ENCODE results near the gene STEAP3.

The STEAP3 gene

DNA sequence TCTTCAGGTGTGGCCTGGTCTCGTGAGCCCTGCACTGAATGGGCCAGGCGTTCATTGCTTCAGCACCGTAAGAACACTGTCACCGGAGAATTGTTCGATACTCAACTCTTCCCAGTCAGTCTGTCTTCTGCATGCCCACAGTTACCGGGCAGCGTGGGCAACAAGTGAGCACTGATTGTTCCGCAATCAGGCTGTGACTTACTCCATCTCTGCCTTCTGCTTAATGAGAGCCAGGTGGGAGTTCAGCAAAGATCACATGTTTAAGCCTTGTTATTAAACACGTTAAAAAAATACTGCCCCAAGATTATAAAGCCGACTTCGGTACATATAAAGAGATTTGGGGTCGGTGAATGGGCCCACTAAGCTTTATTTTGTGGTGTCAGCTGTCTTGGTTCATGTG, 3.7 kb downstream of the STEAP3 start:
- no peak overlapping the region for H3K27ac ChIP-seq (ENCODE audit: low read length)
- peaks cover 6 to 14% of the 10 kb centered on the region in 2 donors for H3K27me3 ChIP-seq (ENCODE audit: control insufficient read depth in 1 of 2, insufficient read depth in 2 of 2, low read length in 2 of 2)
- H3K36me3 ChIP-seq (ENCODE audit: control insufficient read depth in 2 of 2, insufficient read depth in 2 of 2, low read length in 2 of 2): no peaks in the 10 kb centered on the region
- H3K9me3 ChIP-seq (ENCODE audit: control insufficient read depth in 2 of 2, low read length in 2 of 2): no peaks in the 10 kb centered on the region
- no peak overlapping the region for H3K4me3 ChIP-seq (ENCODE audit: low read length in 2 of 2)
- H3K9ac ChIP-seq (ENCODE audit: low read length in 2 of 2): no peak overlapping the region
- peaks cover 12% of the 10 kb centered on the region for H3K4me1 ChIP-seq (ENCODE audit: control insufficient read depth, insufficient read depth, low read length)

DNA sequence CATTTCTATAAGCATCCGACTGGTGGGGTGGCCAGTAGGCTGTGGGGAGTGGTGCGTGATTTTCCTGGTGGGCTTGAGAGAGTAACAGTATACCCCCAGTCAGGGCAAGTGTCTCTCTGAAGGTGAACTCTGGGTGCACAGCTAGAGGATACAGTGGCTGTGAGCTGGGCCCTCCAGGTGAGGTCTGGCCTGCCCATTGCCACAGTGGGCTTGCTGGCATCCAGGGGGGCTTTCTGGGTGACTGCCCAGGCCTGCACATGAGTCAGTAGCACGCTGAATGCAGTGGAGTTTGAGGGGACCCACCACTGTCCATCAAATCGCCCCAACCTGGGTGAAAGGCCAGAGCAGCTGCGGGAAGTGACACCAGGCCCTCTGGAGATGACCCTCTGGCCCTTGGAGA, 4.5 kb downstream of the STEAP3 start:
- Histone ChIP-seq H3K9me3 (ENCODE audit: control insufficient read depth in 2 of 2, low read length in 2 of 2) (no peaks in the 10 kb centered on the region), H3K27me3 (ENCODE audit: control insufficient read depth in 1 of 2, insufficient read depth in 2 of 2, low read length in 2 of 2) (peaks cover 8 to 14% of the 10 kb centered on the region in 2 donors), H3K27ac (ENCODE audit: low read length) (no peak overlapping the region), H3K9ac (ENCODE audit: low read length in 2 of 2) (no peak overlapping the region), H3K36me3 (ENCODE audit: control insufficient read depth in 2 of 2, insufficient read depth in 2 of 2, low read length in 2 of 2) (no peaks in the 10 kb centered on the region), H3K4me1 (ENCODE audit: control insufficient read depth, insufficient read depth, low read length) (peaks cover 12% of the 10 kb centered on the region), H3K4me3 (ENCODE audit: low read length in 2 of 2) (no peak overlapping the region)

DNA sequence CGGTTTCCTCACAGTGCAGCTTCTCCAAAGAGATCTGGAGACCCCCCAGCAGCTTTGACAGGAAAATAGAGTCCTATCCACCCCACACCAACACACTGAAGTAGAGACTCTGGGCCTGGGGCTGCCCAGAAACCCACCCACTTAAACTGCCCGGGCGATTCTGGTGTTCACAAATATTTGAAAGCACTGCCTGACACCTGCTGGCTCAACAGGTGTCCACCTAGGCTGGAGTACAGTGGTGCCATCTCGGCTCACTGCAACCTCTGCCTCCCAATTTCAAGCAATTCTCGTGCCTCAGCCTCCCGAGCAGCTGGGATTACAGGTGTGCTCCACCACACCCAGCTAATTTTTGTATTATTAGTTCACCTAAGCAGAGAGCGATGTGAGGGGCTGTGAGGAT, 5.3 kb downstream of the STEAP3 start:
- no peak overlapping the region for H3K9ac ChIP-seq (ENCODE audit: low read length in 2 of 2)
- no peaks in the 10 kb centered on the region for H3K36me3 ChIP-seq (ENCODE audit: control insufficient read depth in 2 of 2, insufficient read depth in 2 of 2, low read length in 2 of 2)
- H3K4me3 ChIP-seq (ENCODE audit: low read length in 2 of 2): no peak overlapping the region
- H3K4me1 ChIP-seq (ENCODE audit: control insufficient read depth, insufficient read depth, low read length): peaks cover 5% of the 10 kb centered on the region
- no peaks in the 10 kb centered on the region for H3K9me3 ChIP-seq (ENCODE audit: control insufficient read depth in 2 of 2, low read length in 2 of 2)
- H3K27me3 ChIP-seq (ENCODE audit: control insufficient read depth in 1 of 2, insufficient read depth in 2 of 2, low read length in 2 of 2): peaks cover 8 to 14% of the 10 kb centered on the region in 2 donors
- H3K27ac ChIP-seq (ENCODE audit: low read length): no peak overlapping the region

DNA sequence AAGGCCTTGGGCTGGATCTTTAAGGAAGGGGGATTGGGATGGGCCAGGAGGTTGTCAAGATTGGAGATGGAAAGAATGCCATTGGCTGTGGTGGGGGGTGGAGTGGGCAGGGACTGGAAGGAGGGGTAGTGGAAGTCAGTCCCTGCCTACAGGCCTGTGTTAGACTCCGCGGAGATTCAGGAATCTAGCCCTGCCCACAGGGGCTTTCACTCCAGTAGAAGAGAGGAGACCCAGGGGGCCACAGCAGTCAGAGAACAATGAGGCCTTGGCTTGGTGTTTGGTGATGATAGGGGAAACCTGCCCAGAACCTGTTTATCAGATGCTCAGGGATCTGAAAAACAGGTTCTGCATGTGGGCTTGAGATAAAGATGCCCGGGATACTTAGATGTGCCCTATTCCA, 6.1 kb downstream of the STEAP3 start:
- no peak overlapping the region for H3K9ac ChIP-seq (ENCODE audit: low read length in 2 of 2)
- H3K9me3 ChIP-seq (ENCODE audit: control insufficient read depth in 2 of 2, low read length in 2 of 2): no peaks in the 10 kb centered on the region
- no peak overlapping the region for H3K4me3 ChIP-seq (ENCODE audit: low read length in 2 of 2)
- no peaks in the 10 kb centered on the region for H3K36me3 ChIP-seq (ENCODE audit: control insufficient read depth in 2 of 2, insufficient read depth in 2 of 2, low read length in 2 of 2)
- no peak overlapping the region for H3K27ac ChIP-seq (ENCODE audit: low read length)
- no peaks in the 10 kb centered on the region for H3K4me1 ChIP-seq (ENCODE audit: control insufficient read depth, insufficient read depth, low read length)
- H3K27me3 ChIP-seq (ENCODE audit: control insufficient read depth in 1 of 2, insufficient read depth in 2 of 2, low read length in 2 of 2): peaks cover 5 to 10% of the 10 kb centered on the region in 2 donors

DNA sequence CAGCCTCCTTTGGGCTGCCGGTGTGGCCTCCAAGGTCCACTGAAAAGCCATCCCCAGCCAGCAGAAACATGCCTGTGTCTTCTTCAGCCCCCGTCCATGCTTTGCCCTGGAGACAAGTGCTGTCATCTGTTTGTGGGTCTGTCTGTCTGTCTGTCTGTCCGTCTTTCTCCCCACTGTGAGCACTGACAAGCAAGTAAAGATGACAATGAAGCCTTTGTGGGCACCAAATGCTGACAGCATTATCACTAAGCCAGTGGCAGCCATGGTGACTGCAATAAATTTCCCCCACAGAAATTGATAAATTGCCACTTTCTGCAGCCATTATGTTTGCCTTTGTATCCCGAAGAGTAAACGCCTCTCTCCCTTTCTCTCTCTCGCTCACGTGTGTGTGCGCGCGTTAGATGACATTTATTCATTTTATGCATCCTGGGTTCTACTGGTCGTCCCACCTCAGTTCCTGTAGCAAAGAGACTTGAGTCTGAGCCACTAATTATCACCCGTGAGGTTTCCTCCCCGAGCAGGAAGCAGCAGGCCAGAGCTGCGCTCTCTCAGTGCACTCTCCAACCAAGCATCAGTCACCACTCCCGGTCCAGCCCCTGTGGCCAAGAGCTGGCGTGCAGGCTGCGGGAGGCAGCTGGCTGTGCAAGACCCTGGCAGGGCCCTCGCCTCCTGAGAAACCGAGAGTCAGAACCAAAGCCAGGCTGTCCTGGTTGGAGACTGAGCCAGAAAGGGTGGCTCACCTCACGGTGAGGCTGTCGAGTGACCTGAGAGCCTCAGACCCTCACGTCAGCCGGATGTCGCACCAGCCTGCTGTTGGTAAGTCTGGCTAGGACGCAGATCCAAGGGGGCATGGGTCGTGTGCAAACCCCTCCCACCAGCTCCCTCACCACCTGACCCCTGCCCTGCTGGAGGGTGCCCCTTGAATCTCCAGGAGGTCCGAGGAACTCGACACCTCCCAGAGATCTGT, 6.9 kb downstream of the STEAP3 start:
- Histone ChIP-seq H3K4me1 (ENCODE audit: control insufficient read depth, insufficient read depth, low read length) (no peaks in the 10 kb centered on the region), H3K4me3 (ENCODE audit: low read length in 2 of 2) (no peak overlapping the region), H3K9ac (ENCODE audit: low read length in 2 of 2) (no peak overlapping the region), H3K27ac (ENCODE audit: low read length) (no peak overlapping the region), H3K9me3 (ENCODE audit: control insufficient read depth in 2 of 2, low read length in 2 of 2) (no peaks in the 10 kb centered on the region), H3K36me3 (ENCODE audit: control insufficient read depth in 2 of 2, insufficient read depth in 2 of 2, low read length in 2 of 2) (no peaks in the 10 kb centered on the region), H3K27me3 (ENCODE audit: control insufficient read depth in 1 of 2, insufficient read depth in 2 of 2, low read length in 2 of 2) (peaks cover 2 to 3% of the 10 kb centered on the region in 2 donors)

- H3K27ac ChIP-seq (ENCODE audit: low read length): no peak overlapping the region
- no peak overlapping the region for H3K4me3 ChIP-seq (ENCODE audit: low read length in 2 of 2)
- H3K9me3 ChIP-seq (ENCODE audit: control insufficient read depth in 2 of 2, low read length in 2 of 2): no peaks in the 10 kb centered on the region
- no peaks in the 10 kb centered on the region for H3K36me3 ChIP-seq (ENCODE audit: control insufficient read depth in 2 of 2, insufficient read depth in 2 of 2, low read length in 2 of 2)
- no peak overlapping the region for H3K9ac ChIP-seq (ENCODE audit: low read length in 2 of 2)
- H3K4me1 ChIP-seq (ENCODE audit: control insufficient read depth, insufficient read depth, low read length): no peaks in the 10 kb centered on the region
- peaks cover 2% of the 10 kb centered on the region in 2 donors for H3K27me3 ChIP-seq (ENCODE audit: control insufficient read depth in 1 of 2, insufficient read depth in 2 of 2, low read length in 2 of 2)
These were observed 8.5 kb downstream of the STEAP3 start for GRCh38 chr2:119231975-119232665.

DNA sequence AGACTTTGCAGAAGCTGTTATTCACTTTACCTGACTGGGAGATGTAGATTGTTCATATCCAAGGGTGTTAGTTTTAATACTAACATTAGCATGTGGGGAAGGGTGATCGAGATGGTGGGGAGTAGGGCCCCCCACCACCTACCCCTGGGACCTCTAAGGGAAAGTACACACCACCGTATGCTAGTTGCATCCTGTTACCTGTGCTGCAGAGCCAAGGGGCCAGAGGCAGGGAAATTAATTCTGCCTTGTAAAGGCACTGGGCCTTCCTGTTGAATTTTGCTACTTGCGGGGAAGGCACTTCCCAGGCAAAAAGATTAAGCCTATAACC, 9.0 kb downstream of the STEAP3 start:
- H3K4me1 ChIP-seq (ENCODE audit: control insufficient read depth, insufficient read depth, low read length): no peaks in the 10 kb centered on the region
- no peaks in the 10 kb centered on the region for H3K9me3 ChIP-seq (ENCODE audit: control insufficient read depth in 2 of 2, low read length in 2 of 2)
- H3K9ac ChIP-seq (ENCODE audit: low read length in 2 of 2): no peak overlapping the region
- no peaks in the 10 kb centered on the region for H3K36me3 ChIP-seq (ENCODE audit: control insufficient read depth in 2 of 2, insufficient read depth in 2 of 2, low read length in 2 of 2)
- H3K4me3 ChIP-seq (ENCODE audit: low read length in 2 of 2): no peak overlapping the region
- H3K27ac ChIP-seq (ENCODE audit: low read length): no peak overlapping the region
- H3K27me3 ChIP-seq (ENCODE audit: control insufficient read depth in 1 of 2, insufficient read depth in 2 of 2, low read length in 2 of 2): peaks cover 0 to 2% of the 10 kb centered on the region in 2 donors

DNA sequence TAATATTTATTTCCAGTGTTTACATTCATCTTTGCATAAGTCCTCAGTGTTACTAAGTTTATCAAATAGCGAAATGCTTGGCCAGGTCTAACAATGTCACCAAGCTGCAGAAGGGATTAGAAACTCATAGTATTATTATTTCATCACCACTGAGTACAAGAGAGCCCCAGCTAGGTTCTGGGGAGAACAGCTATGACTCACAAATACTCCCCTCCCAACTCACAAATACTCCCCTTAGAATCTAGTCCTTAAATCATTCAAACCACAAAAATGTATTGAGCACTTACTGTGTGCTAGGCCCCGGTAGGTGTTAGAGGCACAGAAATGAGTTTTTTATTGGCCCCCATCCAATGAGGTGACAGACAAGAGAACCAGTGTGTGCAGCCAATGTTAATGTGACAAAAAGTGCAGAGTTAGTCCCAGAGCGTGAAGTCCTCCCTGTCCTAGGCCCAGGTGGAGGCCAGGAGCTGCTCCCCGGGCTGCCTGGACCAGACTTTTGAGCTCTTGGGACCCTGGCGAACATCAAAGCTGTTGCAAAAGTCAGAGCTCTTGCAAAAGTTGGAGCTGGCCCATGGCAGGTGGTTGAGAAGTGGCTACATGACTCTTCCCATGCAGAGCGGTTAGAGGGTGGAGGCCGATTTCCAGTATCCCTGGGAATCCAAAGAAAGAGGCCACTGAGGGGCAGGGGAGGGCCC, 9.8 kb downstream of the STEAP3 start:
- H3K27ac ChIP-seq (ENCODE audit: low read length): no peak overlapping the region
- no peaks in the 10 kb centered on the region for H3K9me3 ChIP-seq (ENCODE audit: control insufficient read depth in 2 of 2, low read length in 2 of 2)
- H3K36me3 ChIP-seq (ENCODE audit: control insufficient read depth in 2 of 2, insufficient read depth in 2 of 2, low read length in 2 of 2): no peaks in the 10 kb centered on the region
- H3K4me1 ChIP-seq (ENCODE audit: control insufficient read depth, insufficient read depth, low read length): no peaks in the 10 kb centered on the region
- peaks cover 0 to 2% of the 10 kb centered on the region in 2 donors for H3K27me3 ChIP-seq (ENCODE audit: control insufficient read depth in 1 of 2, insufficient read depth in 2 of 2, low read length in 2 of 2)
- H3K4me3 ChIP-seq (ENCODE audit: low read length in 2 of 2): no peak overlapping the region
- H3K9ac ChIP-seq (ENCODE audit: low read length in 2 of 2): no peak overlapping the region

GRCh38 chr2:119234021-119235019, 10.7 kb downstream of the STEAP3 start:
- Histone ChIP-seq H3K9ac (ENCODE audit: low read length in 2 of 2) (no peak overlapping the region), H3K4me1 (ENCODE audit: control insufficient read depth, insufficient read depth, low read length) (no peaks in the 10 kb centered on the region), H3K27ac (ENCODE audit: low read length) (no peak overlapping the region), H3K27me3 (ENCODE audit: control insufficient read depth in 1 of 2, insufficient read depth in 2 of 2, low read length in 2 of 2) (peaks cover 0 to 2% of the 10 kb centered on the region in 2 donors), H3K9me3 (ENCODE audit: control insufficient read depth in 2 of 2, low read length in 2 of 2) (no peaks in the 10 kb centered on the region), H3K4me3 (ENCODE audit: low read length in 2 of 2) (no peak overlapping the region), H3K36me3 (ENCODE audit: control insufficient read depth in 2 of 2, insufficient read depth in 2 of 2, low read length in 2 of 2) (no peaks in the 10 kb centered on the region)

GRCh38 chr2:119236796-119237195, 13.2 kb downstream of the STEAP3 start:
- Histone ChIP-seq H3K9ac (ENCODE audit: low read length in 2 of 2) (no peak overlapping the region), H3K4me1 (ENCODE audit: control insufficient read depth, insufficient read depth, low read length) (peaks cover 9% of the 10 kb centered on the region), H3K4me3 (ENCODE audit: low read length in 2 of 2) (no peak overlapping the region), H3K9me3 (ENCODE audit: control insufficient read depth in 2 of 2, low read length in 2 of 2) (no peaks in the 10 kb centered on the region), H3K27ac (ENCODE audit: low read length) (no peak overlapping the region), H3K27me3 (ENCODE audit: control insufficient read depth in 1 of 2, insufficient read depth in 2 of 2, low read length in 2 of 2) (peaks cover 0 to 2% of the 10 kb centered on the region in 2 donors), H3K36me3 (ENCODE audit: control insufficient read depth in 2 of 2, insufficient read depth in 2 of 2, low read length in 2 of 2) (no peaks in the 10 kb centered on the region)

Measured in stomach smooth muscle (tissue), 2 donors.